G401.6 (cell line): ENCODE data around the gene PLEKHA5.
"Not testable (repeated sequence)": the region's sequence is repeated elsewhere in the genome, so short reads cannot be mapped to it uniquely, and the experiment has no call there.

Experiments used
- FAIRE-seq: peaks from 2 replicates; lab custom pipeline; 2012; peaks lifted over from hg19 to GRCh38; lab: Jason Lieb, UNC

PLEKHA5 gene

DNA sequence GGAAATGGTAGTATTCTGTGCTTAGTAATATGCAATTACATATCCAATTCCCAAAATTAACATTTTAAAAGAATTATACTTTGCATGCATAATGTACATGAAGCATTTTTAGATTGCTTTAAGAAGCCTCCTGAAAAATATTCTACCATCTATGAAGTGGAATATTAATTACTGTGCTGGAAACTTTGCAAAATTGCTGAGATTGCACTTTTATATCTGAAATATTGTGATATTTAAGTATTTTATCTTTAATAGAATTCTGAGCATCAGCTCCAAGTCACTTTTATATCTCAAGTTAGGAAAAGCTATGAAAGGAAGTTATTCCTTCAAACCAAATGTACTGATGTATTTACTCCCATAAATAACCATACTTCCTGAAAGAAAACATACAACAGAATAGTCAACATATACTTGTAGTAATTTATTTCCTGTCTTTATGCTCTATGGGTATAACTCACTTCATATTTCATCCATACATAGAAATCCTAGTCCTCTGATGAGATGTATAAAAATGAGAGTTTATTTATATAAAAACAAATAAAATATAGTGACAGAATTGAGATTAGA, 152.7 kb downstream of the PLEKHA5 start:
- FAIRE-seq, result no peak

DNA sequence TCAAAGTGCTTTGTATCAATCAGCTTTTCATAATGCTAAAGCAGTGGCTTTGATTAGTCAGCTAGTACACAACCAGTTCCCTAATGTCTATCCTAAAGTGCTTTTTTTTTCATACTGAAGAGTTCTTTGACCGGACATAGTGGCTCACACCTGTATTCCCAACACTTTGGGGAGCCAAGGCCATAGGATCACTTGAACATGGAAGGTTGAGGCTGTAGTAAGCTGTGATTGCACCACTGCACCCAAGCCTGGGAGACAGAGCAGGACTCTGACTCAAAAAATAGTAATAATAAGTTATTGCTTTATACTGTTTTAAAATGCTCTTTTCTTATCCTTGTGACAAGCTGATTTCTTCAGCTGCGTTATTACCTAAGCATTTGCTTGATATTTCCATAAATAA, 155.1 kb downstream of the PLEKHA5 start:
- FAIRE-seq, result no peak

DNA sequence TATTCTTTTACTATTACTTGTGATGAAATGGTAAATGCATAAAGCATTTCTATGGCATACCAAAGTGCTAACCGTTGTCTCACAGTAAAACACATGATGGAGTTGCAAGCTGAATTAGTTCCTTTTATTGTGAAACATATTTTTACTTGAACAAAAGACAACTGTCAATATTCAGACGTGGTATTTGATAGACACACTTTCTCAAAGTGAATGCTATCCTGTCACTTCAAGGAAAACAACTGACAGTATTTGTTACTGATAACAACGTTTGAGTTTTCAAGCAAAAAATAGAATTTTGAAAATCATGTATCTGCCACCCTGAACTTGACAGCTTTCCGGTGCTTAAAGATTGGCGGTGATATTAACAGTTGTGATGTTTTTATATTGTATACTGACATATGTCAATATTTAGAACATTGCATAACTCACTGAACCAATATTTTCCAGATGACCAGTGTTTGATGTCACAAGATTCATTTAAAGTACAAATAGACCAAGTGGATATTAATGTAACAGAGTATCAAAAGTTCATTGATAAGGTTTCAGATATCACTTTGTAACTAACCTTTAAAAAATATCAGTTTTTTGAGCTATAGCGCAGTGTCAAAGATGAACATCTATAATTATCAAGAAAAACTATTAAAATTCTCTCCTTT, 156.4 kb downstream of the PLEKHA5 start:
- FAIRE-seq, result no peak

DNA sequence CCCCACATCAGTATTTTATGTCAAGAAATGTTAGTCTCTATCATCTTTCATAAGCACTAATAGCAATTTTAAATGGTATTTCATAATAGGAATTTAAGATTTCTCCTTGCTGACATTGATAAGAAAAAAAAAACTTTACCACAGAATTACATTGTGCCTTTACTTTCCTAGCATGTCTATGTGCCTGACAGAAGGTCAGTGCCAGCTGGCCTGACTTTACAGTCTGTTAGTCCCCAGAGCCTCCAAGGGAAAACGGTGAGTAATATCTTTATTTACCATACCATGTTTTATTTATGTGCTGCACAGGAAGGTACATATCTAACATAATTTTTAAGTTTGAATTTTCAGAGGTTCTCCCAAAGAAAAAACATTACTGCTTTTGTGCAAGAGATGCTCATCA, 157.8 kb downstream of the PLEKHA5 start:
- no peak for FAIRE-seq

- no peak for FAIRE-seq
These were observed 158.6 kb downstream of the PLEKHA5 start for GRCh38 chr12:19288161-19288560.

- FAIRE-seq, result peak; percentile 96
These were observed 159.2 kb downstream of the PLEKHA5 start for GRCh38 chr12:19288603-19289244.

- FAIRE-seq, result no peak
These were observed 169.5 kb downstream of the PLEKHA5 start for GRCh38 chr12:19298836-19299605.

GRCh38 chr12:19299765-19300164, 170.2 kb downstream of the PLEKHA5 start:
- no peak for FAIRE-seq

DNA sequence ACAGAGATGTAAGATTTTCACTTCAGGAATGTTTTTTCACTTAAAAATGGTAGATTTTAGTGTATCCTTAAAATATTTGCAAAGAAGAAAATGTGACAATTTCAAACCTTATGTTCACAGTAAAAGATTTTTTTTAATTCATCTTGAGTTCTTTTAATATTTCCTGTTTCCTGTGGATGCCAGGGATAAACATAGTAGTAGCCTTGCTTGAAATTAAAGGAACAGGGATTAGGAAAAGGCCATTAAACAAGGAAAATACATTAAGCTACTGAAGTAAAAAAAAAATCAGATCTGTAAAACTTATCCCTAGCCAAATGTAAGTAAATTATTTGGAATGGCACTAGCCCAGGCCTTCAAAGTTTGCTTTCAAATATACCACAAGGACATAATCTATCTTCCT, 171.7 kb downstream of the PLEKHA5 start:
- FAIRE-seq, result no peak

GRCh38 chr12:19301688-19302087, 172.2 kb downstream of the PLEKHA5 start:
- no peak for FAIRE-seq

- FAIRE-seq, result no peak
These were observed 172.6 kb downstream of the PLEKHA5 start for GRCh38 chr12:19302100-19302640.

GRCh38 chr12:19303496-19303895, 174.0 kb downstream of the PLEKHA5 start:
- no peak for FAIRE-seq

DNA sequence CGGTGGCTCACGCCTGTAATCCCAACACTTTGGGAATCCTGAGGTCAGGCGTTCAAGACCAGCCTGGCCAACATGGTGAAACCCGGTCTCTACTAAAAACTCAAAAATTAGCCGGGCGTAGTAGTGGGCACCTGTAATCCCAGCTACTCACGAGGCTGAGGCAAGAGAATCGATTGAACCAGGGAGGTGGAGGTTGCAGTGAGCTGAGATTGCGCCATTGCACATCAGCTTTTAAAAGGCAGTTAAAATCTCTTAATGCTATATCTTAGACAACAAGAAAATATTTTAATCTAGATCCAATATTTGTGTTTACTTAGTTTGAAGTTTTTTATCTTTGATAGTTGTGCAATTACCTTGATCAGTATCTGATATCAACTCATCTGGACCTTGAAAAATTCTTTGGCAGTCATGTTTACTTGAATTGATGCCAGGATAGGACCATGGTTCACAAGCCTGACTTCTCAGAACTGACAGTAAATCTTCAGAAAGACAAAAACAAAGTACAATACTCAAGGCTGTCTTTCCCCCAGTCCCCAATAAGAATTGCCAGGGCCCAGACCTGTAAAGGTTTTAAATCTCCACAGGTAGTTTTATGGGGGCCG, 174.7 kb downstream of the PLEKHA5 start:
- no peak for FAIRE-seq

- FAIRE-seq, result not testable (repeated sequence)
These were observed 176.1 kb downstream of the PLEKHA5 start for GRCh38 chr12:19305621-19306020.

DNA sequence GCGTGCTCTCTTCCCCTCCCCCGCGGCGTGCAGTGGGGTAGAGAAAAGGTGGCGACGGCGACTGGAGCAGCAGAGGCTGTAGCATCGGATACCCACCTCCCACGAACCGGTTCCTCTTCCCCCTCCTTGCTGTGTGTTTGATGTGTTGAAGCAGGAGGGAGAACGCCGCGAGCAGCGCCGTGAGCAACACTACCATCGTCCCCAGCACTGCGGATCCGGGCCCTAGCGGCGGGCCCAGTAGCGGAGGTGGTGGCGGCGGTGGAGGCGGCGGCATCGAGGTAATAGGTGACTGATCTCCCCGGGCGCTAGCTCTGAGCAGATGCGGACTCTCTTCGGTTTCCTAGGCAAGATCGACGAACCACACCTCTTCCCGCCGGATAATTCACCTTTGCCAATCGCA, 176.8 kb downstream of the PLEKHA5 start:
- FAIRE-seq, result no peak

GRCh38 chr12:19307451-19307850, 177.9 kb downstream of the PLEKHA5 start:
- FAIRE-seq, result no peak

- FAIRE-seq, result no peak
These were observed 181.6 kb downstream of the PLEKHA5 start for GRCh38 chr12:19311165-19311564.

GRCh38 chr12:19312637-19313036, 183.1 kb downstream of the PLEKHA5 start:
- FAIRE-seq, result no peak

DNA sequence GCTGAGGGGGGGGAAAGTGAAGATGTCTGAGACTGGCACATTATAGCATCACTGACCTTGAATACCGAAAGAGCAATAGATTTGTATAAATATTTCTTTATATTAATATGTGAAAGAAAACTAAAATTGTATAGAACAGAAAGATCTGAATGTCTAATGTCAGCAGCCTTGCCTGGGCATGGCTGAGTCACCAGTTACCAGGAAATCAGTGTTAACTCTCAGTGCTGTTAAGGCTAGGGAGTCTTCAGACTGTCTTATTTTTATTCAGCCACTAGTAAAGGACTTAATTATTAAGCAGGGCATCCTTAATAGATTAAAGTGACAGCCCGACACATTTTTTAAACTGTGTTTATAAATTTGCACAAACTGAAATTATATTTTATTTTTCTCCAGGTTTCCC, 186.9 kb downstream of the PLEKHA5 start:
- no peak for FAIRE-seq

DNA sequence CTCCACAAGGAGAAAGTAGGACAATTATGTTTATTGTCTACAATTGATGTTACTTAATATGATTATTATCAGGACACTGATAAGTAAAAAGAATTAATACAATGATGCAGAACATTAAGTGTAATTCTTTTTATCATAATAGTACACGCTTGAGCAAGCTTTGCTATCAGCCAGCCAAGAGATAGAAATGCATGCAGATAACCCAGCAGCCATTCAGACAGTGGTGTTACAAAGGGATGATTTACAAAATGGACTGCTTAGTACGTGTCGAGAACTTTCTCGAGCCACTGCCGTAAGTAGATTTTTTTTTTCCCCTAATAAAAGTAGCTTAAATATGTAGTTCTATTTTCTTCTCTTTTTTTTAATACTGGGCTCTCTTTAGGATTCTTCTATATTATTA, 192.8 kb downstream of the PLEKHA5 start:
- FAIRE-seq, result no peak

GRCh38 chr12:19323805-19324204, 194.3 kb downstream of the PLEKHA5 start:
- FAIRE-seq, result no peak

GRCh38 chr12:19326102-19326501, 196.6 kb downstream of the PLEKHA5 start:
- no peak for FAIRE-seq
